Measurements from ENCODE around the gene SPRR5.
A peak's percentile ranks its signal among the peaks of the same experiment; 100 is the strongest.

The SPRR5 gene

GRCh38 chr1:152977614-152978013 lies 30.6 kb downstream of the SPRR5 start:
- Histone ChIP-seq H3K4me3 (no peak overlapping the region), H3K27ac (no peak overlapping the region)

- Histone ChIP-seq H3K4me3 (no peak overlapping the region), H3K27ac (no peak overlapping the region)
Measured at GRCh38 chr1:152980676-152981075, 33.7 kb downstream of the SPRR5 start.

- no peak overlapping the region for H3K4me3 ChIP-seq
- H3K27ac ChIP-seq, result peak overlapping the region in 2 of 21 experiments; percentile 9 to 27
Measured at GRCh38 chr1:152981146-152981871, 34.3 kb downstream of the SPRR5 start.

- Histone ChIP-seq H3K4me3 (no peak overlapping the region), H3K27ac (peak overlapping the region in 2 of 21 experiments; percentile 9 to 10)
Measured at GRCh38 chr1:152982076-152982475, 35.1 kb downstream of the SPRR5 start.

GRCh38 chr1:152983234-152983633 lies 36.2 kb downstream of the SPRR5 start:
- H3K4me3 ChIP-seq, result no peak overlapping the region
- peak overlapping the region in 2 of 21 experiments; percentile 5 to 10 for H3K27ac ChIP-seq

GRCh38 chr1:152983743-152984142 lies 36.7 kb downstream of the SPRR5 start, which contains the start of gene SPRR1A:
TSS of gene SPRR1A (plus strand) at chr1:152984081. CDS start at chr1:152985231, 1,150 bp downstream.
- H3K27ac ChIP-seq, result peak within 1 kb of the TSS in 2 of 21 experiments; percentile 5 to 10
- no peak within 1 kb of the TSS for H3K4me3 ChIP-seq

- Histone ChIP-seq H3K27ac (no peak overlapping the region), H3K4me3 (no peak overlapping the region)
Measured at GRCh38 chr1:152986578-152986977, 39.6 kb downstream of the SPRR5 start.

- no peak overlapping the region for H3K27ac ChIP-seq
- H3K4me3 ChIP-seq, result no peak overlapping the region
Measured at GRCh38 chr1:152993186-152993585, 46.2 kb downstream of the SPRR5 start.

- no peak overlapping the region for H3K4me3 ChIP-seq
- H3K27ac ChIP-seq, result no peak overlapping the region
Measured at GRCh38 chr1:152995842-152996241, 48.8 kb downstream of the SPRR5 start.

GRCh38 chr1:152996633-152997400 lies 49.8 kb downstream of the SPRR5 start:
- no peak overlapping the region for H3K4me3 ChIP-seq
- no peak overlapping the region for H3K27ac ChIP-seq

GRCh38 chr1:152997901-152998300 lies 50.9 kb downstream of the SPRR5 start:
- H3K27ac ChIP-seq, result no peak overlapping the region
- H3K4me3 ChIP-seq, result no peak overlapping the region

GRCh38 chr1:152998476-152998875 lies 51.5 kb downstream of the SPRR5 start:
- Histone ChIP-seq H3K27ac (no peak overlapping the region), H3K4me3 (no peak overlapping the region)
